Neuronal stem cell (in vitro differentiated cells): ENCODE results near the gene PCCA.

ENCODE experiments used
- DNase-seq: peaks from one replicate; pipeline ENCODE4 v3.0.0-alpha.2; 2013; ENCODE audit warnings: low spot score
- H2AFZ ChIP-seq: one replicate; pipeline ENCODE4 v1.6.1; 2013; ENCODE audit warnings: mild to moderate bottlenecking, low read length, inconsistent platforms
- H2AK5ac ChIP-seq: 2 replicates; pipeline ENCODE4 v1.6.1; 2013; ENCODE audit warnings: low read depth, mild to moderate bottlenecking, inconsistent platforms, low read length, moderate library complexity, mixed read lengths
- H2BK120ac ChIP-seq: 2 replicates; pipeline ENCODE4 v1.6.1; 2013; ENCODE audit warnings: low read depth, mild to moderate bottlenecking, inconsistent platforms, low read length, moderate library complexity, mixed read lengths
- H2BK12ac ChIP-seq: one replicate; pipeline ENCODE4 v1.6.1; 2013; ENCODE audit warnings: low read length, inconsistent platforms
- H2BK15ac ChIP-seq: 2 replicates; pipeline ENCODE4 v1.6.1; 2013; ENCODE audit warnings: mild to moderate bottlenecking, low read length, inconsistent platforms, mixed read lengths
- H2BK5ac ChIP-seq: one replicate; pipeline ENCODE4 v1.6.1; 2013; ENCODE audit warnings: inconsistent platforms, mild to moderate bottlenecking, low read length, moderate library complexity
- H3K14ac ChIP-seq: one replicate; pipeline ENCODE4 v1.6.1; 2013; ENCODE audit warnings: low read length, inconsistent platforms
- H3K18ac ChIP-seq: 2 replicates; pipeline ENCODE4 v1.6.1; 2013; ENCODE audit warnings: low read length, inconsistent platforms
- H3K23ac ChIP-seq: 2 replicates; pipeline ENCODE4 v1.6.1; 2013; ENCODE audit warnings: low read depth, mild to moderate bottlenecking, mixed read lengths, low read length, inconsistent platforms; ENCODE audit not compliant: poor library complexity
- H3K27ac ChIP-seq: replicated peaks from 3 replicates; pipeline ENCODE4 v1.5.1; 2013; ENCODE audit warnings: low read length, inconsistent platforms
- H3K27me3 ChIP-seq, 3 experiments: 2 replicates each; pipeline ENCODE4 v1.6.1; 2013; ENCODE audit warnings: low read length in 3 of 3, mild to moderate bottlenecking in 2 of 3, inconsistent platforms in 1 of 3, low read depth in 1 of 3, mixed read lengths in 1 of 3, moderate library complexity in 1 of 3; ENCODE audit not compliant: control insufficient read depth in 3 of 3, insufficient read depth in 3 of 3
- H3K36me3 ChIP-seq, 2 donors: replicated peaks in 1 of 2; 2 replicates each; pipeline ENCODE4 v1.6.1; 2013; ENCODE audit warnings: low read length in 2 of 2; ENCODE audit not compliant: control insufficient read depth in 2 of 2, insufficient read depth in 2 of 2
- H3K4ac ChIP-seq: 2 replicates; pipeline ENCODE4 v1.6.1; 2013; ENCODE audit warnings: inconsistent platforms, mild to moderate bottlenecking, low read length, moderate library complexity
- H3K4me1 ChIP-seq, 2 donors: 1 replicate in 1 of 2; 2 replicates in 1 of 2; pipeline ENCODE4 v1.6.1; 2013; ENCODE audit warnings: low read length in 2 of 2, low read depth in 1 of 2; ENCODE audit not compliant: control insufficient read depth in 2 of 2, insufficient read depth in 1 of 2
- H3K4me2 ChIP-seq: one replicate; pipeline ENCODE4 v1.6.1; 2013; ENCODE audit warnings: mild to moderate bottlenecking, low read length, inconsistent platforms; ENCODE audit not compliant: insufficient read depth, poor library complexity, severe bottlenecking
- H3K4me3 ChIP-seq, 2 donors: 2 replicates each; pipeline ENCODE4 v1.5.1; 2013; ENCODE audit warnings: low read length in 2 of 2, mild to moderate bottlenecking in 2 of 2, inconsistent platforms in 1 of 2, moderate library complexity in 1 of 2
- H3K79me1 ChIP-seq: one replicate; pipeline ENCODE4 v1.6.1; 2013; ENCODE audit warnings: low read depth, mild to moderate bottlenecking, inconsistent platforms, low read length, moderate library complexity
- H3K9ac ChIP-seq: one replicate; pipeline ENCODE4 v1.6.1; 2013; ENCODE audit warnings: mild to moderate bottlenecking, low read depth, low read length, inconsistent platforms; ENCODE audit not compliant: poor library complexity
- H3K9me3 ChIP-seq, 2 donors: replicated peaks in 1 of 2; 2 replicates each; pipeline versions ENCODE3 to v1.6.1; 2013; ENCODE audit warnings: low read length in 2 of 2, mild to moderate bottlenecking in 2 of 2, inconsistent platforms in 1 of 2, low read depth in 1 of 2, mixed read lengths in 1 of 2, moderate library complexity in 1 of 2; ENCODE audit not compliant: control insufficient read depth in 2 of 2, insufficient read depth in 1 of 2
- H4K8ac ChIP-seq: one replicate; pipeline ENCODE4 v1.6.1; 2013; ENCODE audit warnings: low read depth, mild to moderate bottlenecking, inconsistent platforms, low read length, moderate library complexity
- H4K91ac ChIP-seq: one replicate; pipeline ENCODE4 v1.6.1; 2013; ENCODE audit warnings: low read length, low read depth, mild to moderate bottlenecking, inconsistent platforms; ENCODE audit not compliant: poor library complexity
- whole genome bisulfite sequencing, 2 donors: extraction: QIAGEN DNeasy Blood & Tissue Kit; methylation state at CpG; one replicate each; pipeline ENCODE4 v1.1.7; 2013; ENCODE audit warnings: missing lambda C conversion rate in 2 of 2, mixed read lengths in 1 of 2; ENCODE audit not compliant: insufficient read length in 2 of 2, insufficient replicate concordance in 1 of 2; ENCODE audit errors: extremely low coverage in 2 of 2; 5-methylcytosine and 5-hydroxymethylcytosine counted together

Gene PCCA

GRCh38 chr13:100508455-100508854 is 419.6 kb downstream of the PCCA start:
- H2BK12ac ChIP-seq = no peak overlapping the region
- no peak overlapping the region for H2AK5ac ChIP-seq
- H3K9ac ChIP-seq = no peak overlapping the region
- no peak overlapping the region for H4K8ac ChIP-seq
- H2BK15ac ChIP-seq = no peak overlapping the region
- H3K79me1 ChIP-seq = peaks cover 3% of the 10 kb centered on the region
- WGBS, 2 donors = no CpG with 5 or more reads among the region's 6 CpGs
- H3K4me3 ChIP-seq = no peak overlapping the region
- H2BK120ac ChIP-seq = no peak overlapping the region
- no peak overlapping the region for H4K91ac ChIP-seq
- no peak overlapping the region for H2BK5ac ChIP-seq
- H3K4ac ChIP-seq = no peak overlapping the region
- peaks cover 1 to 32% of the 10 kb centered on the region in 2 donors for H3K4me1 ChIP-seq
- no peak overlapping the region for H3K23ac ChIP-seq
- H3K9me3 ChIP-seq = no peaks in the 10 kb centered on the region
- no peak overlapping the region for H3K27ac ChIP-seq
- no peak overlapping the region for H3K14ac ChIP-seq
- DNase-seq = no peak
- H2AFZ ChIP-seq = no peak overlapping the region
- no peak overlapping the region for H3K4me2 ChIP-seq
- H3K36me3 ChIP-seq = no peaks in the 10 kb centered on the region
- H3K27me3 ChIP-seq = no peaks in the 10 kb centered on the region
- H3K18ac ChIP-seq = no peak overlapping the region

GRCh38 chr13:100508996-100509395 is 420.1 kb downstream of the PCCA start:
- no peak overlapping the region for H4K8ac ChIP-seq

GRCh38 chr13:100510208-100510957 is 421.5 kb downstream of the PCCA start:
- WGBS, 2 donors = no CpG with 5 or more reads among the region's 11 CpGs
- Histone ChIP-seq H3K36me3 (no peaks in the 10 kb centered on the region), H3K27ac (no peak overlapping the region), H2AK5ac (no peak overlapping the region), H3K79me1 (peaks cover 3% of the 10 kb centered on the region), H2BK5ac (no peak overlapping the region), H3K14ac (no peak overlapping the region), H2BK15ac (no peak overlapping the region), H3K4ac (no peak overlapping the region), H3K18ac (no peak overlapping the region), H3K23ac (no peak overlapping the region), H2BK12ac (no peak overlapping the region), H4K8ac (no peak overlapping the region), H3K9ac (no peak overlapping the region), H3K9me3 (no peaks in the 10 kb centered on the region), H4K91ac (no peak overlapping the region), H3K4me2 (no peak overlapping the region), H3K4me3 (no peak overlapping the region), H2AFZ (no peak overlapping the region), H3K27me3 (no peaks in the 10 kb centered on the region), H3K4me1 (peaks cover 3 to 45% of the 10 kb centered on the region in 2 donors), H2BK120ac (no peak overlapping the region)
- no peak for DNase-seq

More at GRCh38 chr13:100508996-100509395, 420.1 kb downstream of the PCCA start:
- Histone ChIP-seq H2AK5ac (no peak overlapping the region), H3K4me3 (no peak overlapping the region), H3K9me3 (no peaks in the 10 kb centered on the region), H4K91ac (no peak overlapping the region), H3K36me3 (no peaks in the 10 kb centered on the region), H2AFZ (no peak overlapping the region), H2BK5ac (no peak overlapping the region), H3K79me1 (peaks cover 3% of the 10 kb centered on the region), H3K4me2 (no peak overlapping the region), H2BK15ac (no peak overlapping the region), H3K4me1 (peaks cover 1 to 38% of the 10 kb centered on the region in 2 donors), H3K14ac (no peak overlapping the region), H3K9ac (no peak overlapping the region), H2BK12ac (no peak overlapping the region), H3K27ac (no peak overlapping the region), H3K27me3 (no peaks in the 10 kb centered on the region), H3K18ac (no peak overlapping the region), H2BK120ac (no peak overlapping the region), H3K23ac (no peak overlapping the region), H3K4ac (no peak overlapping the region)
- no peak for DNase-seq
- WGBS, 2 donors = no CpG with 5 or more reads among the region's 8 CpGs

- H2AK5ac ChIP-seq = no peak overlapping the region
- no peak overlapping the region for H3K4me2 ChIP-seq
- no peak overlapping the region for H3K14ac ChIP-seq
- H4K8ac ChIP-seq = no peak overlapping the region
- H2AFZ ChIP-seq = no peak overlapping the region
- H3K18ac ChIP-seq = no peak overlapping the region
- no peak overlapping the region for H3K4me3 ChIP-seq
- no peak overlapping the region for H4K91ac ChIP-seq
- no peaks in the 10 kb centered on the region for H3K27me3 ChIP-seq
- H2BK12ac ChIP-seq = no peak overlapping the region
- no peak overlapping the region for H3K9ac ChIP-seq
- no peak overlapping the region for H3K23ac ChIP-seq
- H3K36me3 ChIP-seq = peaks cover 0 to 4% of the 10 kb centered on the region in 2 donors
- no peak overlapping the region for H2BK5ac ChIP-seq
- peaks cover 3% of the 10 kb centered on the region for H3K79me1 ChIP-seq
- H3K9me3 ChIP-seq = no peaks in the 10 kb centered on the region
- DNase-seq = no peak
- H3K27ac ChIP-seq = no peak overlapping the region
- H3K4ac ChIP-seq = no peak overlapping the region
- no peak overlapping the region for H2BK15ac ChIP-seq
- no CpG with 5 or more reads among the region's 7 CpGs for WGBS, 2 donors
- H2BK120ac ChIP-seq = no peak overlapping the region
- peaks cover 3 to 45% of the 10 kb centered on the region in 2 donors for H3K4me1 ChIP-seq
These were observed 422.6 kb downstream of the PCCA start for GRCh38 chr13:100511466-100511865.
